ENCODE results near the gene TRIM29.

- no peak for TF ChIP-seq CTCF (conservative IDR thresholded peaks at IDR 0.05)
- no peak for TF ChIP-seq EZH2 (IDR thresholded peaks at IDR 0.05; ENCODE audit: low read depth)
Measured at GRCh38 chr11:120146413-120147093, 8.6 kb upstream of the TRIM29 start.
